GDM1 (cell line): Measurements from ENCODE around the gene SF3B2.
A peak's percentile ranks its signal among the peaks of the same experiment; 100 is the strongest.
"Not testable (repeated sequence)": the region's sequence is repeated elsewhere in the genome, so short reads cannot be mapped to it uniquely, and the experiment has no call there.

Experiments used
- DNase-seq: peaks from one replicate; lab custom pipeline; 2025; lab: John Stamatoyannopoulos, UW

The SF3B2 gene

DNA sequence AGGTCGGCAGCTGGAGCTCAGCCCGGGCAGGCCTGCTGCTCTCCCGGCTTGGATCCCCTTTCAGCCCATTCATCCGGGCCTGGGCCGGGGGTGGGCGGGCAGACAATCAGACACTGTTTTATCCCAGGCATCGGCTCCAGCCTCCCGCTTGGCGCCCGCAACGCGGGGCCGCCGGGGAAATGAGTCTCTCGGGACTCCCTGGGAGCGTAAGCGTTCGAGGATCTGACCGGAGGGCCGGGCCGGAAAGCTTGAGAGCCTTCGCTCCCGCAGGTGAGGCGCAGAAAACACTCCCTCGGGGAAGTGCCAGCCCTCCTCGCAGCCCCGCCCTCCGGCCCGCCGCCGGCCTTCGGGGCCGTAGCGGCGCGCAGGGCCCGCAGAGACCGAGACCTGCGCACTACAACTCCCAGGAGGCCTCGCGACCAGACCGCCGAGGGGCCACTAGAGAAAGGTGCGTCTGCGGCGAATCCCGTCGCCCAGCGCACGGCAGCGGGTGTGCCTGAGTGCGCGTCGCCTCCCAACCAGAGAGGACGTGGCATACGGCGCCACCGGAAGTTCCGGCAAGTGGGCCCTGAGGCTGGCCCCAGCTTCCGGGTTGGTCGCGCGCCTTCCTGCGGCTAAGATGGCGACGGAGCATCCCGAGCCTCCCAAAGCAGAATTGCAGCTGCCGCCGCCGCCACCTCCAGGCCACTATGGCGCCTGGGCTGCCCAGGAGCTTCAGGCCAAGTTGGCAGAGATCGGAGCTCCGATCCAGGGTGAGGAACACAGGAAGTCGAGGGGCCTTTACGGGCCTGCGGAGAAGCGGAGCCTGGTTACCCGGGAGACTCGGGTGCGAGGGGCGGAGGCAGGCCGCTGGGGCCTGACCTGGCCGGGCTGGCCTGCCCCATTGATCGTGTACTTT is at the start of gene SF3B2:
Gene SF3B2, plus strand, starts transcription at position 599 of the 898 bp plus-strand sequence. Its CDS starts 21 bp downstream, at position 620.
- peak; percentile 98 for DNase-seq

DNA sequence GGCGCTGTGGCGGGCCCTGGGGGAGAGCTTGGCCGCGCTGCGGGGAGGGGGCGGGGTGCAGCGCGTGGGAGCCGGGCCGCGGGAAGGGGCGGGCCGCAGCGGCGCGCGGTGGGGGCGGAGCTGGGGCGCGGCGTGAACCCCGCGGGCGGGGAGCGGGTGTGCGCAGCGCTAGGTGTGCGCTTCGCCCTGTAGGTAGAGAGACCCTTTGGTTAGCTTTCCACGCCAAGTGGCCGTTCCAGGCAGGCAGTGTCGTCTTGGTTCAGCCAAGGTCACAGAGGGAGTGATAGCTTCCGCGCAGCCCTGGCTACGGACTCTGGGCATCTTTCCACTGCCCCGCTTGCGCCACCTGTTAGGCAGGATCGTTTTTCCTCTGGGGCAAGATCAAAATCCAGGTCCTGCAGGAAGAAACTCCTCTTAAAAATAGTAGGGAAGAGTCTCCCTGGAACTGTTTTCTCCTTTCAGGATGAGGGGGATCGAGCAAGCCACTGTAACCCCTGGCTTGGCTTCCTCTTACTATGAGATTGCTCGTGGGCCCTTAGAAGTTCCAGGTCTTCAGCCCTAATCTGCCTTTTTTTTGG is 49.4 kb upstream of the SF3B2 start:
- DNase-seq, result no peak

DNA sequence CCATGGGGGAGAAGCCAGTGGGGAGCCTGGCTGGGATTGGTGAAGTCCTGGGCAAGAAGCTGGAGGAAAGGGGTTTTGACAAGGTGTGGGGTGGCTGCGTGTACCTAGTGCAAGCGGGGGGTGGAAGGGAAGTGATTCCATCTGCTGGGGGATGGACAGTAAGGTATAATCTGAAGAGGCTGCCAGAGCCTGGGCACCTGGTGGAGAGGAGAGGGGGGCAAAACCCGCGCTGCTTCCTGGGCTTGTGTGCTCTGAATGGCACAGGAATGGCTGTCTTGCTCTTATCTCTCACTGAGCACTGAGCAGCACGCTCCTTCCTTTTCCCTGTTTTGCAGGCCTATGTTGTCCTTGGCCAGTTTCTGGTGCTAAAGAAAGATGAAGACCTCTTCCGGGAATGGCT is 48.9 kb upstream of the SF3B2 start:
- DNase-seq, result no peak

DNA sequence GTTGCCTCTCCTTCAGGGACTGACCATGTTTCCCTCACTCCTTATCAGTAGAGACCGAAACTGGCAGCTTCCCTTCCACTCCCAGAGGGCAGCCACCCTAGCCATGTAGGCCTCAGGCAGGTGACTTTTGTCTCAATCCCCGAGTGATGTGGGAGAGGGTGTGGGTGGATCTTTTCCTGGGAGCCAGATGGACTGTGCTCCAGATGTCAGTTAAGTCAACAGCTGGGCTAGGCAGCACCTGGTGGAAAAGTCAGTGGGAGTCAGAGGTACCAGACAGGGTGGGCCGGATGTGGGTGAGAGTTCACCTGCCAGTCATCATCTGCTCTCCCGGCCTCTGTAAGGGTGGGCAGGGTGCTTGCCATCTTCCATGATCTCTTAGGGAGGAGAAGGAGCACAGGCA is 48.0 kb upstream of the SF3B2 start:
- no peak for DNase-seq

DNA sequence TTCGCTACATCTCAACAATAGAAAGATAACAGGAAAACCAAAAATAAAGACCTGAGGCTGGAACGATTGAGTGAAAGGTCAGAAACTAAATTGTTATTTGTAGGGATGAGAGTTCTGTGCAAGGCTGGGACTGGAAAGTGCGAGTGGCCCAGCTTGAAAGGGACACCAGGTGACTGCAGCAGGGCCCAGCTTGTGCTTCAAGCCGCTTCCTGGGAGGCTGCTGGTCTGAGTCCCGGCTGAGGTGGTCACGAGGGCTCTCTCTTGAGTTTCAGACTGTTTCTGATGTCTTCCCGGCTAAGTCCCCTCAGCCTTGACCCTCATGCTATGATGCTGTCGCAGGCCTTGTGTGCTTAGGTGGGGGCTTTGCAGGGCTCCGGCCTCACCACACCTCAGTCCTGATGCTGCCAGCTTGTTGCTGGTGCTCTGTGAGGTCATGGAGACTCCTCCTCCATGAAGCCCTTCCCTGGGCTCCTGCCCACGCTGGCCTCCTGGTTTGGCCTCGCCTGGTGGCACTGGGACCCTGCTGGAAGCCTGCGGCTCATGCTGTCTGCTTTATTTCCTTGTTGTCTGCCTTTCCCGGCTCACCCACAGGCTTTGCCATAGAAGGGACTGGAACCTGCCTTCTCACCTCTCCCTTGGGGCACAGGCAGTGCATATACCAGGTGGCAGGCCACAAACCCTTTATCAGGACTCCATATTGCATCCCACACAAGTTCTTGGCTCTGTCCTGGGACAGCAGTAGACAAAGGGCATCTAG is 45.9 kb upstream of the SF3B2 start:
- DNase-seq, result no peak

- no peak for DNase-seq
Measured at GRCh38 chr11:66006891-66007176, 45.3 kb upstream of the SF3B2 start.

- no peak for DNase-seq
Measured at GRCh38 chr11:66007201-66007634, 44.9 kb upstream of the SF3B2 start.

DNA sequence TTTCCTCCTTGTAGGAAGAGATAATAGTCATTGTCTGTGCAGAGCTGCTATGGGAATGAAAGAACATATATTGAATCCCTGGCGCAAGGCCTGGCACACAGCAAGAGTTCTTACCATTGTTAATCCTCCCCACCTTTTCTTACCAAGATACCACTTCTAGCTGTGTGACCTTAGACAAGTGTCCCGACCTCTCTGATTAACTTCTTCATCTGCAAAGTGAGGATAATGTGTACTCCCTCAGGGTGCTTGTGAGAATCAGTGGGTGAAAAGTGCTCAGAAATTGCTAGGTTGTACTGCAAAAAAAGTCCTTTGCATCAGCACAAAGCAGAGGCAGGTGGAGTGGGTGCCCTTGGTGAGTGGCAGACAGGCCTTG is 44.1 kb upstream of the SF3B2 start:
- DNase-seq, result no peak

GRCh38 chr11:66008468-66009101 is 43.6 kb upstream of the SF3B2 start:
- no peak for DNase-seq

DNA sequence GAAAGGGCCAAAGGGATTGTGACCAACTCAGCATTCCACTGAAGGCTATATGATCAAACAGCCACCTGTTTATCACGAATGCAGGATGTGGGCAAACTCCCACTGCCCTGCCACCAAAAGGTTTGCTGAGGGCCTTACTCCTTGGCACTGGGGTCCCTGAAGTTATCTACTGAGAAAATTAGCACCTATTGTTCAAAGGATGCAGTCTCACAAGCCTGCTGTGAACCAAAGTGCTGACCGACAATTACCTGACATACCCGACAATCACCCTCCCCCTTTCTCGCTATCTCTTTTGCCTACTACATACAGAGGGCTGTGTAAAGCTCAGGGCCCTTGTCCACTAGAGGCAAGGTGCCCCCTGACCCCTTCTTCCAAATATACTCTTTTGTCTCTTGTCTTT is 42.1 kb upstream of the SF3B2 start:
- not testable (repeated sequence) for DNase-seq

DNA sequence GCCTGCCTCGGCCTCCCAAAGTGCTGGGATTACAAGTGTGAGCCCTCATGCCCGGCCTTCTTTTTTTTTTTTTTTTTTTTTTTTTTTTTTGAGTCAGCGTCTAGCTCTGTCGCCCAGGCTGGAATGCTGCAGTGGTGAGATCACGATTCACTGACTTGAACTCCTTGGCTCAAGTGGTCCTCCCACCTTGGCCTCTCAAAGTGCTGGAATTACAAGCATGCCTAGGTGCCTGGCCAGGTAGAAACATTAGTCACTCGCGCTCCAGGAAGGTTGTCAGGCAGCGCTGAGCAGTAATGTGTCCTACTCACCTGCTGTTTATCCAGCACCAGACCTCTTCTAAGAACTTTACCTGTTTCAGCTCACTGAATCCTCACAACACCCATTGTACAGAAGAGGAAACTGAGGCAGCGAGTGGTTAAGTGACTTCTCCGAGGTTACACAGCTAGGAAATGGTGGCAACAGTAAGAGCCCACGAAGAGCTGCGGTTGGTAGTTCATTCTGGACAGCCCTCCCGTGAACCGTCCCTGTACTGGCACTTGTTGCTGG is 40.9 kb upstream of the SF3B2 start:
- no peak for DNase-seq

DNA sequence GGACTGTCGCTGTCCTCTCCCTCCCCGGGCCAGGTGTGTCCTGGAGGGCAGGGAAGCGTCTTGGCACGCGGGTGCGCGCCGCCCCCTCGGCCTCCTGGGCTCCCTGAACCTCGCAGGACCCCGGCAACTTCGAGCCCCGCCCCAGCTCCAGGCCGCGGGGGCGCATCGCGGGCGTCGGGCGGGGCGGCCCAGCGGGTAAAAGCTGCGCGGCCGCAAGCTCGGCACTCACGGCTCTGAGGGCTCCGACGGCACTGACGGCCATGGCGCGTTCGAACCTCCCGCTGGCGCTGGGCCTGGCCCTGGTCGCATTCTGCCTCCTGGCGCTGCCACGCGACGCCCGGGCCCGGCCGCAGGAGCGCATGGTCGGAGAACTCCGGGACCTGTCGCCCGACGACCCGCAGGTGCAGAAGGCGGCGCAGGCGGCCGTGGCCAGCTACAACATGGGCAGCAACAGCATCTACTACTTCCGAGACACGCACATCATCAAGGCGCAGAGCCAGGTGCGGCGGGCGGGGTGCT is 40.3 kb upstream of the SF3B2 start, which contains the start of gene CST6:
Gene CST6, plus strand, starts transcription at position 224 of the 519 bp plus-strand sequence. Its CDS starts 37 bp downstream, at position 261.
- DNase-seq, result no peak

GRCh38 chr11:66012371-66012945 is 39.7 kb upstream of the SF3B2 start:
- no peak for DNase-seq

GRCh38 chr11:66012946-66013761 is 39.0 kb upstream of the SF3B2 start:
- DNase-seq, result no peak

DNA sequence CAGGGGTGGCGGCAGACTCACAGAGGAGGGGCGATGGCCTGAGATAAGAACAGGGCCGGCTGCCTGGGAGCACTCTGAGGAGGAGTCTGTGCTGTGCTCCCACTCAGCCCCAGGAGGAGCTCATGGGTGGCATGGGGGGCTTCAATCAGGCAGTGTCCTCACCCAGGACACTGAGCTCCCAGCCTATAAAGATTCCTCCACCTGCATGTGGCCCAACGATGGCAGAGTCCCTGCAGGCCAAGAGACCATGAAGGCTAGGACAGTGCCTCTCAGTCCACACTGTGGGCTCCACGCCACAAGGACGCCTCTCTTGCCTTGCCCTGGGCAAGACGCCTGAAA is 38.4 kb upstream of the SF3B2 start:
- DNase-seq, result no peak

- DNase-seq, result no peak
Measured at GRCh38 chr11:66014804-66015453, 37.2 kb upstream of the SF3B2 start.

- no peak for DNase-seq
Measured at GRCh38 chr11:66015454-66015881, 36.7 kb upstream of the SF3B2 start.

DNA sequence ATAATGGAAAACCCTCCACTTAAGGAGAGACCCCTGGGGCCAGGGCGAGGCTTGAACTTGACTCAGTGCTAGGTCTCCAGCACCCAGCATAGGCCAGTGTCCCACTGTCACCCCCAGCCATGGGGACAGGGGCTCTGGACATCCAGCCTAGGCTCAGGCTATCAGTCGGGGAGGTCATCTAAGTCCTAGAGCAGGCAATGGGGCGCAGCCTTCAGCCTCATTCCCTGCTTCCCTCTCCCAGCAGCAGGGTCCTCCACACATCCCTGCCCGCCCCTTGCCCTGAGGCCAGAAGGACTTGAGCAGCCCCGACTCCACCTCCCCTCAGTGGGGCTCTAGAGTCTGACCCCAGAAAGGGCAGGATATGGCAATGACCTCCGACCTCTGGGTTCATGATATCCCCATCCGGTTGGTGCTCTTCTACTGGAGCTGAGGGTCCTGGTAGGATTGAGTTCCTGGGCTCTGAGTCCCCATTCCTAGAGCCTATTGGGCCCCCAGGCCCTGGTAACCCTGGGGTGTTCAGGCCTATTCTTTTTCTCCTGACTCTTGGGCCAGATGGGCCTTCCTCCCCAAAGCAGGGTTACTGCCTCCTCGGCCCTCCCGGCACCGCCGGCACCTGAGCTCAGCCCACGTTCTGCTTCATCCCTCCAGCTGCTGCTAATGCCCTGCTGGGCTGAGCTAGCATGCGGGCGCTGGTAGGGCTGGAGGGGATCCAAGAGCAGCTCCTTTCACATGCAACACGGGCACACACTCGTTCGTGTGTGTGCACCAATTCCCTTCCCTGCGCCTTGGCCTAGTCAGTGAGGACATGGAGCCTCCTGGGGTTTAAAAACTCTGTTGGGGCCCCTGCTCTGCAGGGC is 36.0 kb upstream of the SF3B2 start:
- DNase-seq, result no peak

- no peak for DNase-seq
Measured at GRCh38 chr11:66016793-66017177, 35.4 kb upstream of the SF3B2 start.
